ENCODE results near the gene ITPRIPL2.

The ITPRIPL2 gene

GRCh38 chr16:19153876-19154275 lies 40.1 kb downstream of the ITPRIPL2 start:
- no peak for DNase-seq (ENCODE audit: low read depth)
- TF ChIP-seq, protein P1, sequence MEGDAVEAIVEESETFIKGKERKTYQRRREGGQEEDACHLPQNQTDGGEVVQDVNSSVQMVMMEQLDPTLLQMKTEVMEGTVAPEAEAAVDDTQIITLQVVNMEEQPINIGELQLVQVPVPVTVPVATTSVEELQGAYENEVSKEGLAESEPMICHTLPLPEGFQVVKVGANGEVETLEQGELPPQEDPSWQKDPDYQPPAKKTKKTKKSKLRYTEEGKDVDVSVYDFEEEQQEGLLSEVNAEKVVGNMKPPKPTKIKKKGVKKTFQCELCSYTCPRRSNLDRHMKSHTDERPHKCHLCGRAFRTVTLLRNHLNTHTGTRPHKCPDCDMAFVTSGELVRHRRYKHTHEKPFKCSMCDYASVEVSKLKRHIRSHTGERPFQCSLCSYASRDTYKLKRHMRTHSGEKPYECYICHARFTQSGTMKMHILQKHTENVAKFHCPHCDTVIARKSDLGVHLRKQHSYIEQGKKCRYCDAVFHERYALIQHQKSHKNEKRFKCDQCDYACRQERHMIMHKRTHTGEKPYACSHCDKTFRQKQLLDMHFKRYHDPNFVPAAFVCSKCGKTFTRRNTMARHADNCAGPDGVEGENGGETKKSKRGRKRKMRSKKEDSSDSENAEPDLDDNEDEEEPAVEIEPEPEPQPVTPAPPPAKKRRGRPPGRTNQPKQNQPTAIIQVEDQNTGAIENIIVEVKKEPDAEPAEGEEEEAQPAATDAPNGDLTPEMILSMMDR (IDR thresholded peaks at IDR 0.05; ENCODE audit: insufficient read depth, low read depth, low read length, missing control alignments), result no peak
- H3K4me3 ChIP-seq (ENCODE audit: low read length), result no peak overlapping the region

DNA sequence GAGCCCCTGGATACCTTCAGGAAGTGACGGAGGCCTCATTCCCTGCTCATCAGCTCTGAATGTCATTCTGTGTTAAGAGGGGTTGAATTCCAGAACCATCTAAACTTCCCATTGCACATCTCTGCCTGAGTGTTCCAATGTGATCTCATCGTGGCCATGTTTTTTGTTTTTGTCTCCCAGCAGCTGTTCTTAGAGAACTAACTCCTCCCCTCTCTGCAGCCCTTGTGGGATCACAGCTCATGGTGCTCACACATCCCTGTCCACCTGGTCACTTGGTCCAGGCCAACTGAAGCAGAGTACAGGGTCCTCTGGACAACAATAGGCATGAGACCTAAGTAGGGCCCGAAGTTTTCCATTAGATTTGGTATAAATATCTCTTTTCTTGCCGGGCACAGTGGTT lies 48.3 kb downstream of the ITPRIPL2 start:
- TF ChIP-seq, protein P1 (IDR thresholded peaks at IDR 0.05; ENCODE audit: insufficient read depth, low read depth, low read length, missing control alignments), result no peak
- DNase-seq (ENCODE audit: low read depth), result no peak
- no peak overlapping the region for H3K4me3 ChIP-seq (ENCODE audit: low read length)

DNA sequence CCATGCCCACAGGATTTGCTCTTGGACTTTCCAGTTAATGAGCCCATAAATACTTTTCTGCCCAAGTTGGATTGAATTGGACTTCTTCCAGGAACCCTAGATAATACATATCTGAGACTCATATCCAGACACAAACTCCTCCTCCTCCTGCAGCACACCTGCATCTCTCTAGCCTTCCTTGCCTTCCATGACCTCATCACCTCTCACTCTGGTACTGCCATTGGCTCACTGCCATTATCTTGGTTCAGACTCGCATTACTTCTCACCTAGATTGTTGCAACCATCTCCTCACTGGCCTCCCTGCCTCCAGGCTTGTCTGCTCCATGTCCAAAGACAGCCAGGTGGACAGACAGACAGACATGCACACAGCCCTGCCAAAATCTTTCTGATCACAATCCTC lies 49.5 kb downstream of the ITPRIPL2 start:
- DNase-seq (ENCODE audit: low read depth), result no peak
- TF ChIP-seq, protein P1 (IDR thresholded peaks at IDR 0.05; ENCODE audit: insufficient read depth, low read depth, low read length, missing control alignments), result no peak
- H3K4me3 ChIP-seq (ENCODE audit: low read length), result no peak overlapping the region

DNA sequence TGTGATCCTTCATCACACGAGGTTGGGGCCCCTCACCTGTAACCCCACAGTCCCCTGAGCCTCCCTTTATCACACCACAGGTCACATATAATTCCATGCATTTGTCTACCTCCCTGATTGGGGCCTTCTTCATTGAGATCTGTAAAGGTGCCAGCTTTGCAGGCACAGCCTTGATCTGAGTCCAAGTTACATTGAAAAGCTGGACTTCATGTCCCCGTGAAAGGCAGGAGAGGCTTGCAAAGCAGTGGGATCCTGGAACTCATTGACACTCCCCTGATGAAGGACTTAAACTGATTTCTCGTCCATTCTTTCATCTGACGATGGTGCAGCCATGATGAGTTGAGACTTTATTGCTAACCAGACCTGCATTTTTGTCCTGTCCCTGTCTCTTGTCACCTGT lies 50.5 kb downstream of the ITPRIPL2 start:
- TF ChIP-seq, protein P1 (IDR thresholded peaks at IDR 0.05; ENCODE audit: insufficient read depth, low read depth, low read length, missing control alignments), result no peak
- no peak overlapping the region for H3K4me3 ChIP-seq (ENCODE audit: low read length)
- no peak for DNase-seq (ENCODE audit: low read depth)

GRCh38 chr16:19165101-19165500 lies 51.3 kb downstream of the ITPRIPL2 start:
- TF ChIP-seq, protein P1 (IDR thresholded peaks at IDR 0.05; ENCODE audit: insufficient read depth, low read depth, low read length, missing control alignments), result no peak
- no peak overlapping the region for H3K4me3 ChIP-seq (ENCODE audit: low read length)
- DNase-seq (ENCODE audit: low read depth), result no peak

DNA sequence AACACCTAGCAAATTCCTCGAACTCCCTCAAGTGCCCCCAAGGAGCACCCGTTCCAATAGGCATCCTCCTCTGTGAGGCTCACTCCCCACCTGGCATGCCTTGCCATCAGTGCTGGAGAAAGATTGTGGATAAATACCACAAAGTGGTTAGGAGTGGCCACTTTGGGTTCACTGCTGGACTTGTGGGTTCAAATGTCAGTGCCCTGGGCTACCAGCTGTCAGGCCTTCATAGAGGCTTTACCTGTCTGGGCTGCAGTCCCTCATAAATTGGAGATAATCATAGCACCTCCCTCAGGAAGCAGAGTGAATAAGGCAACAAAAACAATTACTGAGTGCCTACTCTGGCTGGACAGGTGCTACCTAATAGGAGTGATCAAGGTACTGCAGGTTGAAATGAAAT lies 52.7 kb downstream of the ITPRIPL2 start:
- no peak overlapping the region for H3K4me3 ChIP-seq (ENCODE audit: low read length)
- TF ChIP-seq, protein P1 (IDR thresholded peaks at IDR 0.05; ENCODE audit: insufficient read depth, low read depth, low read length, missing control alignments), result no peak
- no peak for DNase-seq (ENCODE audit: low read depth)

GRCh38 chr16:19167710-19168370 lies 54.1 kb downstream of the ITPRIPL2 start, which contains the start of gene SYT17:
Gene SYT17, plus strand, starts transcription at chr16:19168240. Its CDS starts 407 bp downstream, at chr16:19168647.
- peak within 1 kb of the TSS; percentile 36 for H3K4me3 ChIP-seq (ENCODE audit: low read length)
- DNase-seq (ENCODE audit: low read depth), result peak; percentile 73
- TF ChIP-seq, protein P1 (IDR thresholded peaks at IDR 0.05; ENCODE audit: insufficient read depth, low read depth, low read length, missing control alignments), result peak; percentile 36

All from epithelial cell of esophagus (primary cell).